ENCODE measurements around the gene SRD5A1.

DNA sequence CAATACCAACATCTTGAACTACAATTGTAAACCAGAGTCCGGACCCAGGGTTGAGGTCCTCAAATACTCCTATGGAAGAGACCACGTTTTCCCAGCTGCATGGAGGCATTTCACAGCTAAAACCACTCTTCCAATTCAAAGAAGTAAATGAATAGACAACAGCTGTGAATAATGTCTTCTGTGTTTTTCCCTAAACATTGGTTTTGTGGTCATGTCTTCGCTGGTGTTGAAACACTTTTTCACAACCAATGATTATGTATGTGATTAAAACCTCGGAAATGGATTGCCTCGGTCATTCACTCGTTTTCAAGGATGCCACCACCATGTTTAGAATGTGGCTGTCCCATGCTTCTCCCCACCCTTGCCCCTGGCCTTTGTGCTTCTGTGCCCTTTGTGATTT is 70.6 kb downstream of the SRD5A1 start:
- TF ChIP-seq, protein P1, sequence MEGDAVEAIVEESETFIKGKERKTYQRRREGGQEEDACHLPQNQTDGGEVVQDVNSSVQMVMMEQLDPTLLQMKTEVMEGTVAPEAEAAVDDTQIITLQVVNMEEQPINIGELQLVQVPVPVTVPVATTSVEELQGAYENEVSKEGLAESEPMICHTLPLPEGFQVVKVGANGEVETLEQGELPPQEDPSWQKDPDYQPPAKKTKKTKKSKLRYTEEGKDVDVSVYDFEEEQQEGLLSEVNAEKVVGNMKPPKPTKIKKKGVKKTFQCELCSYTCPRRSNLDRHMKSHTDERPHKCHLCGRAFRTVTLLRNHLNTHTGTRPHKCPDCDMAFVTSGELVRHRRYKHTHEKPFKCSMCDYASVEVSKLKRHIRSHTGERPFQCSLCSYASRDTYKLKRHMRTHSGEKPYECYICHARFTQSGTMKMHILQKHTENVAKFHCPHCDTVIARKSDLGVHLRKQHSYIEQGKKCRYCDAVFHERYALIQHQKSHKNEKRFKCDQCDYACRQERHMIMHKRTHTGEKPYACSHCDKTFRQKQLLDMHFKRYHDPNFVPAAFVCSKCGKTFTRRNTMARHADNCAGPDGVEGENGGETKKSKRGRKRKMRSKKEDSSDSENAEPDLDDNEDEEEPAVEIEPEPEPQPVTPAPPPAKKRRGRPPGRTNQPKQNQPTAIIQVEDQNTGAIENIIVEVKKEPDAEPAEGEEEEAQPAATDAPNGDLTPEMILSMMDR (IDR thresholded peaks at IDR 0.05): no peak
- no peak for TF ChIP-seq POLR2A (IDR thresholded peaks at IDR 0.05)

Data from uterus (tissue), 2 donors.